ENCODE results near the gene ACOX3. TPM values are rescaled to one million over a fixed set of nuclear protein-coding genes. Genes with fewer than 3 reads are reported as not detected.

Gene ACOX3
- total RNA-seq, 1 donor from 2014 or later = 46.9 TPM

DNA sequence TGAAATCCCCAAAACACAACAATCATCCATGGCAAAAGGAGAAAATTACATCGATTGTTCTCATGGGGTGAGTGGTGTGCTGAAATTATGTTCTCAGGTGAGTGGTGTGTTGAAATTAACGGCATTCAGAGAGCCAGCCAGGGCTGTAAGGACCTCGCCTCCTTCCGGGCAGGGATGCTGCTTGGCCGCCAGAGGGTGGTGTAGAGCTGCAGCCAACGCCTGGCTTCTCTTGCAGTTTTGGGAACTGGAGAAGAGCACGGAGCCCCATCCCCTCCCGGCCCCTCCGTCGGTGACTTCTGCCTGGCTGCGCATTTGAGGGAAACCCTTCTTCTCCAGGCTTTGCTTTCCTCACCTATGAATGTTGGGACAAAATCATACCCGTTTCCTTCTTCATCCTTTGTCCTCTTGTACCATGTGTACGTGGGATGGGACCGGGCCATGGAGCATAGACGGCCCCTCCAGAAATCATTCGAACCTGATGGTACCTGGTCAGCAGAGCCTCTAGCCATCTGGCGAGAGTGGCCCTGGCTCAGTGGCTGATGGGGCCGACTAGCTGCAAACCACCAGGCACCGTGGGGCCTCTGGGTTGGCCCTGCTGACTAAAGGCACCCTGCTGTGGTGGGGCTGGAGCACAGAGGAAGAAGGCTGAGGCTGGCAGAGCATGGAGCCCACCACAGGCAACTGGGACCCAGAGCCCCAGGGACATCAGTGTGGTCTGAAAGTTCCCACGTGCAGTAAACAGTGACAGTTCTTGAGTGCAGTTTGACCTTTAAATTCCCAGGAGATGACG is 28.4 kb upstream of the ACOX3 start:
- peak; percentile 69 for DNase-seq (ENCODE audit: low spot score)

DNA sequence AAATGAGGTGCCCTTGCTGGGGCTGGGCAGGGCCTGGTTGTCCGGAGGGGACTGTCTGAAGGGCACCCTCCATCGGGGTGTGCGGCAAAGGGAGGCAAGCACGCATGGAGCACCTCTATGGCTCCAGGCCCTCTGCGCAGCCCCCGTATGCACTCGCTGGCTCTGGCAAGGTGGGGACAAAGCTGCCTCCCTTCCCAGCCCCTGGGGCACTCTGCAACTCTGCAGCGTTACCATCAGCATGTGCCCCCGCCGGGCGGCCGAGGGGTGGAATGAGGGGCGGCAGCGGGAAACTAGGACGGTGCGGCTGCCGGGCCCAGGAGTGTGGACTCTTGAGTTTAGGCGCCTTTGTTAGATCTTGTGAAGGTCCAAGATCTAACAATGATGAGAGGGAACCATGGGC is 26.5 kb upstream of the ACOX3 start:
- DNase-seq (ENCODE audit: low spot score) = no peak

DNA sequence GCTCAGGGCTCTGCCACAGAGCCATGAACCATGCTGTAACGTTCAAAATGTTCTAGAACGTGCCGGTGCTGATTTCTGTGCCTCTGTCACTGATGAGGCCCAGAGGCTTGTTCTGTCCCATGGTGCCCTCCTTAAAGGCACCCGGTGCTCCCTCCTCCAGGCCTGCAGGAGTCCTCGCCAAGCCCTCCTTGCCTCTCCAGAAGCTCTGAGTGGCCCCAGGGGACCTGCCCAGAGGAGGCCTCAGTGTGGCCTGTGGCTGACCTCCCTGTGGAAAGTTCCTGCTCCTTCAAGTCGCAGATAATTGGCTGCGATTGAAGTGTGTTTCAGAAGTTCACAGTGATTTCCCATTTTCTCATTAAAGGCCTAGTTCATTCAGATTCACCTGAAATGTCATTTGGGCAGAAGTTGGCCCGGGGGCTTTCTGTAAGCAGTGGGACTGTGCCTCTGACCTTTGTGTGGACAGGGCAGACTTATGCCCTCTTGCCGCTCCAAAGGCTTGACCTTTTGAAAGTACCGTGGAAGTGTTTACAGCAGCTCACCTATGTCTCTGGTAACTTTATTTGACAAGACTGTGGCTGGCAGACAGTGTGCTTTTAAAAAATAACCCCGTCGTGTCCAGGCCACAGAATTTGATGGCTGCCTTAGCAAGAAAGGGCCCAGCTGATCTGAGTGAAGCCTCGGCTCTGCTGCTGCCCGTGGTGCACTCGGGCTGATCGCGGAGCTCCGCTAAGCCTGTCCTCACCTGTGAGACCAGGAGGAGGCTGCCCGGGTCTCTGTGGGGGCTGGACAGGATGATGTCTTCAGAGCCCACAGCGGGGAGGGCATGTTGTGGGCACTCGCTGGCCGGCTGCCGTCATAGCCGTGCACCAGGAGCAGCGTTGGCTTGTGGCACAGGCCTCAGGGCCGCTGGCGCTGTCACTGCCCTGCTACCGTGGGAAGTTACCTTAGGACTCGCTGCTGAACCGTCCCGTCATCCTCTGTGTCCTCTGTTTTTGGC is 25.4 kb upstream of the ACOX3 start:
- DNase-seq (ENCODE audit: low spot score) = no peak

DNA sequence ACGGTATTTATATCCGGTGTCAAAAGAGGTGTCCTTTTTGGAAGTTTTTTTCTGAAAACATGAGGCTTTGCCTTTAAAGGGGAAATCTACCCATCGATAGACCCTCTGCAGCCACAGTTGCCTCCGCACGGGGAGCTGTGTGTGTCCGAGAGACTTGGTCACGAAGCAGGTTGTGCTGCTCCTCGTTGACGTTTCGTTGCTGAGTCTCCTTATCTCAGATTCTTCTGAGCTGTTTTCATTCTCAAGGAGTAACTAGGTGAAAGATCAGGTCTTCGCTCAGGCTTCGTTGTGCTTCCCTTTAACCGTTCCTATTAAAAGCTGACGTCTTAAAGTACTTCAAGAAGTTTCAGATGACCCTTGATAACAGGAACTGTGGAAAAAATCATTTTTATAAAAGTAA is 23.9 kb upstream of the ACOX3 start:
- DNase-seq (ENCODE audit: low spot score) = no peak

DNA sequence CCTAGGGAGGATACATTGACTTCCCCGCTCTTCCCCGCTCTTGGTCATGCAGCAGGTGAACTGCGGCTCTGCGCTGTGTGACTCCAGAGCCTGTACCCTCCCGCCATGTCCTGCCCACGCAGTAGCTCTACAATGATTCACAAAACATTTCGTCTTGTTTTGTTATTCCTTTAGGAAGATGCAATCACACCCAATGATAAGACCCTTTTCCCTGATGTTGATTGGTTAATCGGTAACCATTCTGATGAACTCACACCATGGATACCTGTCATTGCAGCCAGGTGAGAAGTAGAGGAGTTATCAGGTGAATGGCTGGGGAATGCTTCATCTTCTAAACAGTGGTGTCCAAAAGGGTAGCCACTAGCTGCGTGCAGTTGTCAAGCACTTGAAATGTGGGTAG is 23.3 kb upstream of the ACOX3 start:
- no peak for DNase-seq (ENCODE audit: low spot score)

DNA sequence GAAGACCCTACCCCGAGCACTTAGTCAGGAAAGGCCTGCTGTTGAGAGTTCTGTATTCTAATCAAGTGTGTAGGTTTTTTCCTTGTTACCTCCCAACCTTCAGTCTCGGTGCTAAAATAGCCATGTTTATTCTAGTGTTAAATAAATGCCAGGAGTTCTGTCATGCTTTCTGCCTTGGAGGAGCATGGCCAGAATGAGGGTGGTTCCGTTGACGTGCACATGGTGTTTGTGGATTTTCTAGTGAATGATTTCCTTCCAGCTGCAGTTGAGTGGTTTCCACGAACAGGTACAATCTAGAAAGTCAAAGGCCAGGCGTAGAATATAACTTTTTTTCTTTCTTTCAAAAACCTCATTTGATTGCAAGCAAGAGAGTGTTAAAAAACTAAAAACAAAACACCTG is 21.1 kb upstream of the ACOX3 start:
- DNase-seq (ENCODE audit: low spot score) = no peak

DNA sequence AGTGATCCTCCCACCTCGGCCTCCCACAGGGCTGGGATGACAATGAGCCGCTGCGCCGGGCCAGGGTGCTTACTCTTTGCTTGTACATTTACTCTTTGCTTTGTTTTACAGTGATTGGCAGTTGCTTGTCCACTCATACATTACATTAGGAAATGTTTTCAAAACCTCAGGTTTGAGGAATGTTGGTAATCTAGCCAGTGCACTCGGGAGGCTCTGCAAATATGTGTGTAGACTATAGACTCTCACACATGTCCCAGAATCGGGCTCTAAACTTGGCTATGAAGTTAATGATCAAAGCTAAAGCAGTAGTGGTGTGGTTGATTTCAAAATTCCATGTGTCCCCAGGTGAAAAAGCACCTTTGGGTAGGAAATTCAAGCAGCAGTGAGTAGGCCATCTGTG is 20.6 kb upstream of the ACOX3 start:
- DNase-seq (ENCODE audit: low spot score) = no peak

DNA sequence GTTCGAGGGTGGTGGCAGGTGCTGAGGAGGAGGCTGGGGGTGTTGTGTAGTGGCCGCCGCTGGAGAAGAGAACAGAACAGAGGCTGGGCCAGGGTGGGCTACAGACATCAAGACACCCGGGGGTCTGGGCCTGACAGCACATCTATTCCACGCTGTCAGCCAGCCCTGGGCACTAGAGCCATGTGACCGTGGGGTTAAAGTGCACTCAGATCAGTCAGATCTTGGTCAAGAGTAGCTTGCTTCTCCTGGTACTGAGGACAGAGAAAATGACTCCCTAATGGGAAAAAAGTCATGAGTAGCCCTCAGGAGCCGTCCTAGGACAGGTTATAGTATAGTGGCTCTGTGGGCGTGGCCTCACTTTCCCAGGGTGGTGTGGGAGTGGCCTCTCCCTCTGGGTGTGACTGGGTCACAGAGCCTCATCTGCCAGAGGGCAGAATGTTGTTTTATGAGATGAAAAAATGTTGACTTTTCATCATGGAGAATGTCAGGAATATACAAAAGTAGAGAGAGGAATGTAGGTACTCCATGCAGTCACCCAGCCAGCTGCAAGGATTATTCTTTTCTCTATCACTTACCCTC is 19.4 kb upstream of the ACOX3 start:
- no peak for DNase-seq (ENCODE audit: low spot score)

DNA sequence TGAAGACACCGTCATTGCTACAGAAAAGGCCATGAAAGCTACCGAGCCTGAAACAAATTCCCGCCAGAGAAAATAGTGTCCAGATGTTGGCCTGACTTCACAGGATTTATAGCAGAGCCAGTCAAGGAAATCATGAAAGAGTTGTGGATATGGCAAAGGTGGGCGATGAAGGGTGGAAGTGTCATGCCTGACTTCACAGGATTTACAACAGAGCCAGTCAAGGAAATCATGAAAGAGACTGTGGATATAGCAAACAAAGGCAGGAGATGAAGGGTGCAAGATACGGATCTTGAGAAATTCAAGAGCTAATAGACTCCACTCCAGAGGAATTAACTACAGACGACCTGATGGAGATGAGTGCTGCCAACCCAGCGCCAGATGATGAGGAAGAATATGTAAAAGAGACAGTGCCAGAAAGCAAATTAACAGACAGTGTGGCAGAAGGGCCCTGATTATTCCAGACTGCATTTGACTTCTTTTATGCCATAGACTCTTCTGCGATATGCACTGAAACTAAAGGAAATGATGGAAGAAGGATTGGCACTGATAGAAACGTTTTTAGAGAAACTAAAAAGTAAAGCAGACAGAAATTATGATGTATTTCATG is 17.2 kb upstream of the ACOX3 start:
- DNase-seq (ENCODE audit: low spot score) = peak; percentile 36

DNA sequence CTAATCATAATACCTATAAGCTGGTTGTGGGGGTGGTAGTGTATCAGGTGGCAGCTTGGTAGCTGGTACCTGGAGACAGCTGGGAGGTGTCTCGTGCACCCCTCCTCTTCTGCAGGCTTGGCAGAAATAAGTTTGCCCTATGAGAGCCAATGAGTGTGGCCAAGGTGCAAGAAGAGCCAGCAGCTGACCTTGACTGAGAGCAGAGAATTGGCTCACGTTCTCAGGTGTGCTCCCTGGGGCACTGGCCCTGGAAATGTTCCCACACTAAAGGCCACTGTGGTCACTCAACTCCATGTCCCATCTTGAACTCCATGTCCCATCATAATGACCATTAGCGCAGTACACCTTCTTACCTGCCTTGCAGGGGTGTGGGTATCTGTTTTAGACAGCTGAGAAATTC is 13.4 kb upstream of the ACOX3 start:
- no peak for DNase-seq (ENCODE audit: low spot score)

DNA sequence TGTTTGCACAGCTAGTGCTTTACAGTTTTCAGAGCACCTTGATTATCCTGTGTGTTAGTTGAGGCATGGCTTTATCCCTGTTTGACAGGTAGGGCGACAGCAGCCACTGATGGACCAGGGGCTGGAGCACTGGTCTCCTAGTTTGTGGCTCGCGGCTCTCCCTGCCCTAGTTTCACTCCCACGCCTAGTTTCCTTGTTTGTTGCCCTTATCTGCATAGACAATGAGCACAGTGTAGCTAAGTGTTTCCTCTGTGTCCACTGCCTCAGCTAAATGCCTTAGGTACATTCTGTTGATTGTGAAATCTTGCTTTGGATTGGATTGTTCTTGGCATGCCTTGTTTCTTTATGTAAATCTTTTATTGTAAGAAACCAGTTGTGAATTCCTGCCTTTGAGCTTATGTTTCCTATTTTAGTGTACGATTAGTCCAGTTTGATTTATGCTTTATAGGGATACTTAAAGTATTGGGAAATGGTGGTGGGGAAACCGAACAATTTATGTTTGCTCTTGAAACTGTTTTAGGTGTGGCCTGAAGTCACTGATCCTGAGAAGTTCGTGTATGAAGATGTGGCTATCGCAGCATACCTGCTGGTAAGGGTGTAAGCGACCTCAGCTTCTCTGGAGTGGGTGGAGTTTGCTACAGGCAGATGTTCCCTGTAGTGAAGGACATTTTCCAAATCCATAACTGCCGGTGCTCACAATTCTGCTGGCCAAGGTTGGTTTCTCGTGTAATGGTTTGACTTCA is 11.1 kb upstream of the ACOX3 start:
- DNase-seq (ENCODE audit: low spot score) = no peak

DNA sequence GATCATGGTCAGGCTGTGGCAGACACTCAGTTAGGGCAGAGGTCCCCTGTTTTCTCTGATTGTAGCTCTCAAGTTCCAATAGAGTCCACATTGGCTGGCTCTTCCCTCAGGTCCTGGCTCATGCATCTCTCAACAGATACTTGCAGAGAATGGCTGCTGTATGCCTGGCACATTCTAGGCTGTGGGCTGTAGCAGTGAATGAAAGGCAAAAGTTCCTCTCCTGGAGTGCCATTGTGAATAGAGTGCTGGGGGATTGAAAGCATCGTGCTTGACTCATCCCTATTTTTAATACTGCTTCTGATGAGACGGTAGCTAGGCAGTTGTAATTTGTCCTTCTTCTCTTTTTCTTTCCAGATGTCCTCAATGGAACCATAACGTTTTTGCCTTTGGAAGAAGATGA is 5.6 kb upstream of the ACOX3 start:
- DNase-seq (ENCODE audit: low spot score) = no peak

DNA sequence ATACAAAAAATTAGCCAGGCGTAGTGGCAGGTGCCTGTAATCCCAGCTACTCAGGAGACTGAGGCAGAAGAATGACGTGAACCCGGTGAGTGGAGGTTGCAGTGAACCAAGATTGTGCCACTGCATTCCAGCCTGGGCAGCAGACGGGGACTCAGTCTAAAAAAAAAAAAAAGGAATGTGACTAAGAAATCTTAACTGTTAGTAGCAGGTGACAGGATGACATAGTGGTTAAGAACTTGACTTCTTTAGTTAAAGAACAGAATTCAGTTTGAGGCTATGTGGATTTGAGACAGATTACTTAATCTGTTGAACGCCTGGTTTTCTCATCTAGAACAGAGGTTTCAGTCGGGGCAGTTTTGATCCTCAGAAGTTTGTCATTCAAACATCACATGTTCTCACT is 3.3 kb upstream of the ACOX3 start:
- DNase-seq (ENCODE audit: low spot score) = no peak

DNA sequence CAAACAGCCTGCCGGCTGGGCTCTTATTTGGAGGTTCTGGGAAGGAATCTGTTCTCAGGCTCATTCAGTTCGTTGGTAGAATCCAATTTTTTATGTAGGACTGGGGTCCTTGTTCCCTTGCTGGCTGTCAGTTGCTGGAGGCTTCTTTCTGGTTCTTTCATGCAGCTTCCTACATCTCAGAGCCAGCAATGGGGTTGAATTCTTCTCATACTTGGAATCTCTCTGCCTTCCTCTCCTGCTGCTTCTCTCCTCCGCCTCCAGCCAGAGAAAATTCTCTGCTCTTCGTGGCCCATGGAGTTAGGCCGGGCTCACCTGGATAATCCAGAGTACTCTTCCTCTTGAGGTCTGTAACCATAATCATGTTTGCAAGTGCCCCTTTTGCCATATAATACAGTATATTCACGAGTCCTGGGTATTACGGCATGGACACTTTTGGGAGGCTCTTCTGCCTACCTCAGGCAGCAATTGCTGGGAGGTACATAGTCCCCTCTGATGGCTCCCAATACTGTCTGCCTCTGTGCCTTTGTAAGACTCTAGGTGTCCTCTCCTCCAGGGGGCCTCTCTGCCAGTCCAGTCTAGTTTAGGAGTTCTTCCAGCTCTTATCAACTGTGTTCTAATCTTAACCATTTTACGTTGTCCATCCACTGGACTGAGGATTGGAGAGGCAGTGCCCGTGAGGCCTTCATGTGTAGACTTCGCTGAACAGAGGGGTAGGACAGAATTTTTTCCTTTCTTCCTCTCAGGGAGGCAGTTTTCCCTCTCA is 2.3 kb upstream of the ACOX3 start:
- DNase-seq (ENCODE audit: low spot score) = no peak

DNA sequence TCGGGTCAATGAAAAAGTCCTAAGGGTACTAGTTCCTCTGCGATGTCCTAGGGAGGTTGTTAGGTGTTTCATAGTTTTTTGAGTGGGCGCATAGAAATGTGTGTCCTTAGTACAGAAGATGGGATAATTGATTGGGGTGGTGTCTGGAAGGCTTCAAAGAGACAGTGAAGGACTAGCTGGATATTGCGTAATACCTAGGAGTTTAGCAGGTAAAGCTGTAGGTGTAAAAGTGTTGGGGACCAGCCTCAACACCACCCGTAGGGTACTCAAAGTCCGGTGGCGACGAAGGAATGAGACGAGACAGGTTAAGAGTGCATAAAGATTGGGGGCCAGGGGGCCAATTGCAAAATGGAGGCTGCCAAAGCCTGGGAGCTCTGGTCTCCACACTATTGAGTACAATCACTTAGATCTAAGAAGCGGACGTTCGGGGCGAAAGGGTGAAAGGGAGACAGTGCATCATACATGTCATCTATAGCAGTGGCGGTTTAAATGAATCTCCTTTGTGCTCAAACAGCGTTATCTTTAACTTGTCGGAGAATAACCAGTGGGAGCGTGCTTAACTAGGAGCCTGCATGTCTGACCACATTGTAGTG is 1.1 kb upstream of the ACOX3 start:
- DNase-seq (ENCODE audit: low spot score) = no peak

DNA sequence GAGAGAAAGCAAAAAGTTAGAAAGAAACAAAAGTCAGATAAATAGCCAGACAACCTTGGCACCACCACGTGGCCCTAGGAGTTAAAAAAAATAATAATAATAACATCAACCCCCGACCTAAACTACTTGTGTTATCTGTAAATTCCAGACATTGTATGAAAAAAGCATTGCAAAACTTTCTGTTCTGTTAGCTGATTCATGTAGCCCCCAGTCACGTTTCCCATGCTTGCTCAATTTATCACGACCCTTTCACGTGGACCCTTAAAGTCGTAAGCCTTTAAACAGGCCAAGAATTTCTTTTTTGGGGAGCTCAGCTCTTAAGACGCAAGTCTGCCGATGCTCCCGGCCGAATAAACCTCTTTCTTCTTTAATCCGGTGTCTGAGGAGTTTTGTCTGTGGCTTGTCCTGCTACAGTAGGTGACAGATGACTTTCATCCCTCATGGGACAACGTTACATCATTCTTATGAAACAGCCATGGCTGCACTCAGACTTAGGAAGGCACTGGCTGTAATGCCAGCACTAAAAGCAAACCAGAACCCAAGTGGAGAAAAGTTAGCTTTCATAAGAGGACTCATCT is 520 bp downstream of the ACOX3 start:
- no peak for DNase-seq (ENCODE audit: low spot score)

DNA sequence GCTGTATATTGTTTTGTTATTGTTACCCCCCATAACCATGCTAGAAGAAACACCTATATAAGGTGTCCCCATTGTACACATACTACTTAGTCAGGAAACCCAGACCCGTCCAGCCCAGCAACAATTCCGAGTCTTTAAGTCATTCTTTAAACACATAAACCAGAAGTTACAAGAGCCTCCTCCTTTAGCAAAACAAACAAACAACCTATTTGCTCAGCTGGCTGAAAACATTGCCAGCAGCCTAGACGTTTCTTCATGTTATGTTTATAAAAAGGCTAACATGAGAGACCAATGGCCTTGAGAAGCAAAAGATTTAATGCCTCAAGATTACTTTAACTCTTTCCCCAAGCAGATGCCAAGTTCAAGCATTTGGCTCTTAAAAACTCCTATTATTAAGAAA is 1.4 kb downstream of the ACOX3 start:
- no peak for DNase-seq (ENCODE audit: low spot score)

DNA sequence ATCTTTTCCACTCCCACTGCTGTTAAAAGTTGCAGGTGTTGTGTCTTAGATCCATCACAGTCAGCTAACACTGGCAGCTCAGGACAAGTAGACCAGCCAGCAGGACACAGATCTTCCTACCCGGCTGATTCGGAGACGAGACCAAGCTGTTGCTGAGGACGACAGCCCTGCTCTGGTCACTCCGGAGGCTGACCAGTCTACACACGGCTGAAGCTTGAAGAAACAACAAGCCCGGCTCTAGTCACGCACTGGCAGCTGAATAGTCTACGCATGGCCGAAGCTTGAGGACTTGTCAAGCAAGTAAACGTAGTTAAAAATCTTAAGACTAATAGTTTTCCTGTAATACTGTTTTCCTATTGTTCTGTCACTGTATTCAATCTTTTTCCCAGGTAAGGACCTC is 1.8 kb downstream of the ACOX3 start:
- DNase-seq (ENCODE audit: low spot score) = no peak

DNA sequence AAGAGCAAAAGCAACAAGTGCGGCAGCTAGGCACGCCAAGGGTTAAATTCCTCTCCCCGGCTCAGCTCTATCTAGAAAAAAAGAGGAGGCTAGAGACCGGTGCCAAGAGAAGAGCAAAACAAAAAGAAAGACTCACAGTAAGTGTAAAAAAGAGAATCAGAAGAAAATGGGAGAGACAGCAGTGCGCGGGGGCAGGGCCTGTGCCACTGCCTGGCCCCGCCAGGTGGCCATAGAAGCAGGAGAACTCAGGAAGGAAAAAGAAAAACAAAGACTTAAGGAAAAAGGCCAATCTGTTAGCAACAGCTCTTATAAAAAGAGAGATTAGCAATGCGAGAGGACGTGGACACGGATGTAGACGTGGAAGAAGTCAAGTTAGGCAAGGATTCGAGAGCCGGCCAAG is 3.2 kb downstream of the ACOX3 start:
- DNase-seq (ENCODE audit: low spot score) = peak; percentile 49

DNA sequence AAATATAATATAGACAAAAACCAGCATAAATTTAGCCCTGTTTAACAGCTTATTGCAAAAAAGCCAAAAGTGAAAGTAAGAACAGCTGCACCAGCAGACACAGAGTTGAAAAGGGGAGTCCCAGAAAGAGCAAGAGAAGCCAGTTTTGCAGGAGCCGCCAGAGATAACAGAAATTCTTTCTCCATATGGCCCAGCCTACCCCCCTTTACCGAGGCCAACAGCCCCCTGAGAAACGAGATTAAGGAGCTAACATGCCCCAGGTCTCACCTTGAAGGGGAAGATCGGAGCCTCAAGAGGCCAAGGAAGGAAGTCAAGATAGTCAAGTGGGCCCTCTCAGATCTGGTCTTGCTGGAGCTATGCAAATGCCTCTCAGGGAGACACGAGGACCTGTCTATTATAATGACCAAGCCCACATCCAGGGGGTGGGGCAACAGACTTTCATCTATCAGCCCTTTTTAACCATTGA is 4.8 kb downstream of the ACOX3 start:
- peak; percentile 79 for DNase-seq (ENCODE audit: low spot score)

All from umbilical cord (tissue), 2 donors.